Smooth muscle cell (in vitro differentiated cells): ENCODE measurements around the gene MYLIP. TPM values are rescaled to one million over a fixed set of nuclear protein-coding genes. Genes with fewer than 3 reads are reported as not detected.

Experiments
- DNase-seq: peaks from one replicate; lab custom pipeline; 2025; ENCODE audit not compliant: unreplicated experiment; lab: John Stamatoyannopoulos, UW
- H2AFZ ChIP-seq: fragments of 200-600 bp; sonication (generic); 2 replicates; pipeline ENCODE4 v1.6.0; 2016; ENCODE audit warnings: antibody characterized with exemption, low read depth, mild to moderate bottlenecking
- H3F3A ChIP-seq: fragments of 200-600 bp; sonication (generic); 2 replicates; pipeline ENCODE4 v1.6.0; 2017; ENCODE audit warnings: antibody characterized with exemption, low read depth
- H3K27ac ChIP-seq: fragments of 200-600 bp; sonication (generic); 2 replicates; pipeline ENCODE4 v1.5.1; 2016; ENCODE audit warnings: low read depth, mild to moderate bottlenecking
- H3K27me3 ChIP-seq: fragments of 200-600 bp; sonication (generic); 2 replicates; pipeline ENCODE4 v1.6.1; 2016; ENCODE audit warnings: low read depth, mild to moderate bottlenecking
- H3K36me3 ChIP-seq: fragments of 200-600 bp; sonication (generic); 2 replicates; pipeline ENCODE4 v1.5.1; 2016; ENCODE audit warnings: low read depth
- H3K4me1 ChIP-seq: fragments of 200-600 bp; sonication (generic); 2 replicates; pipeline ENCODE4 v1.5.1; 2016; ENCODE audit warnings: low read depth
- H3K4me2 ChIP-seq: fragments of 200-600 bp; sonication (generic); 2 replicates; pipeline ENCODE4 v1.6.0; 2016; ENCODE audit warnings: mild to moderate bottlenecking
- H3K4me3 ChIP-seq: fragments of 200-600 bp; sonication (generic); 2 replicates; pipeline ENCODE4 v1.5.1; 2016; ENCODE audit warnings: mild to moderate bottlenecking
- H3K79me2 ChIP-seq: fragments of 200-600 bp; sonication (generic); 2 replicates; pipeline ENCODE4 v1.6.0; 2016; ENCODE audit warnings: low read depth, mild to moderate bottlenecking
- H3K9ac ChIP-seq: fragments of 200-600 bp; sonication (generic); 2 replicates; pipeline ENCODE4 v1.6.0; 2016; ENCODE audit warnings: low read depth
- H3K9me3 ChIP-seq: fragments of 200-600 bp; sonication (generic); replicated peaks from 2 replicates; pipeline ENCODE4 v1.5.1; 2016; ENCODE audit warnings: low read depth
- H4K20me1 ChIP-seq: fragments of 200-600 bp; sonication (generic); 2 replicates; pipeline ENCODE4 v1.6.0; 2016; ENCODE audit warnings: low read depth
- WGBS: methylation state at CpG from one replicate; pipeline ENCODE4 v1.1.7; 2016; ENCODE audit warnings: low lambda C conversion rate; 5-methylcytosine and 5-hydroxymethylcytosine counted together
- polyA plus RNA-seq: library from polyadenylated mRNA; unstranded; fragments of >200 nt; fragmentation: Nextera tagmentation; extraction: Ambion mirVana; gene quantifications from 2 replicates; pipeline ENCODE4 v1.2.1, GENCODE V29; 2016
- total RNA-seq: library from RNA; depleted of rRNA; stranded (reverse); fragments of >200 nt; gene quantifications from 2 replicates; pipeline ENCODE4 v1.2.3, GENCODE V29; 2014
- TF ChIP-seq, protein P1 (sequence below): fragments of 200-600 bp; sonication (generic); IDR thresholded peaks from 2 replicates; pipeline ENCODE4 v1.5.1; 2017; ENCODE audit warnings: borderline replicate concordance, mild to moderate bottlenecking, antibody characterized with exemption; ENCODE audit not compliant: insufficient read depth, poor library complexity, severe bottlenecking

MYLIP gene
- total and polyA plus RNA-seq, 2 experiments from 2014 or later: 25.0 to 29.9 TPM

DNA sequence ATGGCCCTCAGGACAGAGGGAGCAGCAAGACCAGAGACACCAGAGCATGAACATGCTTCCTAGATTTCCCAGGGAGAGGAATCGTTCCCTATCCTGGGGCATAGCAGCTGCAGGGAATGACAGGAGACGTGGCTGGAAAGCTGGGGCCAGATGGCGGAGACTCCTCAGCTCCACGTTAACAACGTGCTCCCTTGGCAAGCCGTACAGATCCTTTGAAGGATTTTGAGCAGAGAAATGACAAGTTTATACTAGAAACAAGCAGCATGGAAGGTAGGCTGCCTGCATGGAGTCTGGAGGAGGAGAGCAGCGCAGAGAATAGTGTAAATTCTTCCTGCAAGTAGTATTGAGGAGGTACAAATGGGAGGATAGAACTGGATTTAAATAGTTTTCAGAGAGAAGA, 11.7 kb downstream of the MYLIP start:
- no peak for DNase-seq
- Histone ChIP-seq H3K9me3 (no peaks in the 10 kb centered on the region), H3K36me3 (peaks cover 22% of the 10 kb centered on the region), H3K27me3 (no peaks in the 10 kb centered on the region), H4K20me1 (peaks cover 94% of the 10 kb centered on the region), H3K4me3 (no peak overlapping the region), H3K4me2 (no peak overlapping the region), H3K79me2 (peaks cover 92% of the 10 kb centered on the region), H3K4me1 (peaks cover 15% of the 10 kb centered on the region), H2AFZ (no peak overlapping the region), H3K27ac (no peak overlapping the region), H3F3A (peaks cover 4% of the 10 kb centered on the region), H3K9ac (no peak overlapping the region)
- TF ChIP-seq, protein P1, sequence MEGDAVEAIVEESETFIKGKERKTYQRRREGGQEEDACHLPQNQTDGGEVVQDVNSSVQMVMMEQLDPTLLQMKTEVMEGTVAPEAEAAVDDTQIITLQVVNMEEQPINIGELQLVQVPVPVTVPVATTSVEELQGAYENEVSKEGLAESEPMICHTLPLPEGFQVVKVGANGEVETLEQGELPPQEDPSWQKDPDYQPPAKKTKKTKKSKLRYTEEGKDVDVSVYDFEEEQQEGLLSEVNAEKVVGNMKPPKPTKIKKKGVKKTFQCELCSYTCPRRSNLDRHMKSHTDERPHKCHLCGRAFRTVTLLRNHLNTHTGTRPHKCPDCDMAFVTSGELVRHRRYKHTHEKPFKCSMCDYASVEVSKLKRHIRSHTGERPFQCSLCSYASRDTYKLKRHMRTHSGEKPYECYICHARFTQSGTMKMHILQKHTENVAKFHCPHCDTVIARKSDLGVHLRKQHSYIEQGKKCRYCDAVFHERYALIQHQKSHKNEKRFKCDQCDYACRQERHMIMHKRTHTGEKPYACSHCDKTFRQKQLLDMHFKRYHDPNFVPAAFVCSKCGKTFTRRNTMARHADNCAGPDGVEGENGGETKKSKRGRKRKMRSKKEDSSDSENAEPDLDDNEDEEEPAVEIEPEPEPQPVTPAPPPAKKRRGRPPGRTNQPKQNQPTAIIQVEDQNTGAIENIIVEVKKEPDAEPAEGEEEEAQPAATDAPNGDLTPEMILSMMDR: no peak
- 90% methylated on average over 7 of the region's 7 CpGs for WGBS

DNA sequence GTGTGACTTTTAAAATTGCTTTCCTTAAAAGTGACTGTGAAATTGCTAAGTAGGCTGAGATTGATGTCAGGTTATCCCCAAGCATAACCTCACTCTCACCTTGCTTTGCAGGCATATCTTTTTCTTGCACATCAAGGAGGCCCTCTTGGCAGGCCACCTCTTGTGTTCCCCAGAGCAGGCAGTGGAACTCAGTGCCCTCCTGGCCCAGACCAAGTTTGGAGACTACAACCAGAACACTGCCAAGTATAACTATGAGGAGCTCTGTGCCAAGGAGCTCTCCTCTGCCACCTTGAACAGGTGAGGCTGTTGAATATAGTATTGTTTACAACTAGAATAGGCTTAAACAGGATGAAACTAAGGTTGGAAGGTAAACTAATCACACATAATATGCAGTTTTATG, 12.6 kb downstream of the MYLIP start:
- TF ChIP-seq, protein P1: no peak
- H3K4me3 ChIP-seq: no peak overlapping the region
- H3K4me2 ChIP-seq: no peak overlapping the region
- H3K36me3 ChIP-seq: peaks cover 22% of the 10 kb centered on the region
- H3K27ac ChIP-seq: no peak overlapping the region
- peaks cover 94% of the 10 kb centered on the region for H4K20me1 ChIP-seq
- no peaks in the 10 kb centered on the region for H3F3A ChIP-seq
- peaks cover 83% of the 10 kb centered on the region for H3K79me2 ChIP-seq
- H3K9me3 ChIP-seq: no peaks in the 10 kb centered on the region
- no peak for DNase-seq
- H3K4me1 ChIP-seq: peaks cover 12% of the 10 kb centered on the region
- H3K27me3 ChIP-seq: no peaks in the 10 kb centered on the region
- no peak overlapping the region for H3K9ac ChIP-seq
- no peak overlapping the region for H2AFZ ChIP-seq

DNA sequence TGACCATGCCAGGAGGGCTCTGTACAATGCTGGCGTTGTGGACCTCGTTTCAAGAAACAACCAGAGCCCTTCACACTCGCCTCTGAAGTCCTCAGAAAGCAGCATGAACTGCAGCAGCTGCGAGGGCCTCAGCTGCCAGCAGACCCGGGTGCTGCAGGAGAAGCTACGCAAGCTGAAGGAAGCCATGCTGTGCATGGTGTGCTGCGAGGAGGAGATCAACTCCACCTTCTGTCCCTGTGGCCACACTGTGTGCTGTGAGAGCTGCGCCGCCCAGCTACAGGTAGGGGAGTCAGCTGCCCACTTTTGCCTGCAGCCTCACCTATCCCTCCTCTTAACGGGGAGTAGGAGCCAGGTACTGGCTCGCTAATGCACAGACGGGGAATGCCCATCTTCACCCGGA, 16.2 kb downstream of the MYLIP start:
- TF ChIP-seq, protein P1: no peak
- H3K9ac ChIP-seq: no peak overlapping the region
- H3K27ac ChIP-seq: no peak overlapping the region
- H3K27me3 ChIP-seq: no peaks in the 10 kb centered on the region
- no peak overlapping the region for H3K4me2 ChIP-seq
- H3K79me2 ChIP-seq: peaks cover 72% of the 10 kb centered on the region
- no peaks in the 10 kb centered on the region for H3K4me1 ChIP-seq
- no peaks in the 10 kb centered on the region for H3K9me3 ChIP-seq
- no peak overlapping the region for H3K4me3 ChIP-seq
- peaks cover 22% of the 10 kb centered on the region for H3K36me3 ChIP-seq
- peaks cover 5% of the 10 kb centered on the region for H3F3A ChIP-seq
- WGBS: 94% methylated on average over 13 of the region's 13 CpGs
- no peak overlapping the region for H2AFZ ChIP-seq
- no peak for DNase-seq
- H4K20me1 ChIP-seq: peaks cover 87% of the 10 kb centered on the region

DNA sequence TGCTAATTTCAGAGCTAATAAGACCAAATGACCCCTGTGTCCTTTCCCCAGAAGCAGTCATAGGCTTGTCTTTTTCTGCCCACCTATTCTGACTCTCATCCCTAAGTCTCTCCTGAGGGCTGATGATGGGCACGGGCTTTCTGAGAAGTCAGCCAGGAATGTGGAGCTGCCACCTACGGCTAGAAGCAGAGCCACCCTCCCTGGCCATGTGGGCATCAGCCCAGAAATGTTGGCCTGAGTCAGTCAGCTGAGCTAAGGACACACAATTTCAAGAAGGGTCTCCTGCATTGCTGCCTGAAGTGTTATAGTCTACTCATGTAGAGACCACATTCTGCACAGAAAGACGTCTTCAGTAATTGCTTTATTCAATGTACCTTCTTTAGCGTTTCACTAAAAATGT, 17.1 kb downstream of the MYLIP start:
- Histone ChIP-seq H4K20me1 (peaks cover 77% of the 10 kb centered on the region), H3K36me3 (peaks cover 22% of the 10 kb centered on the region), H3K4me1 (no peaks in the 10 kb centered on the region), H3K4me2 (no peak overlapping the region), H3K4me3 (no peak overlapping the region), H3K27ac (no peak overlapping the region), H3K9me3 (no peaks in the 10 kb centered on the region), H3K27me3 (no peaks in the 10 kb centered on the region), H3K9ac (no peak overlapping the region), H3K79me2 (peaks cover 62% of the 10 kb centered on the region), H3F3A (peaks cover 5% of the 10 kb centered on the region), H2AFZ (no peak overlapping the region)
- TF ChIP-seq, protein P1: no peak
- WGBS: 76% methylated on average over 4 of the region's 4 CpGs
- no peak for DNase-seq
